Measurements from ENCODE around the gene RUFY1.

DNA sequence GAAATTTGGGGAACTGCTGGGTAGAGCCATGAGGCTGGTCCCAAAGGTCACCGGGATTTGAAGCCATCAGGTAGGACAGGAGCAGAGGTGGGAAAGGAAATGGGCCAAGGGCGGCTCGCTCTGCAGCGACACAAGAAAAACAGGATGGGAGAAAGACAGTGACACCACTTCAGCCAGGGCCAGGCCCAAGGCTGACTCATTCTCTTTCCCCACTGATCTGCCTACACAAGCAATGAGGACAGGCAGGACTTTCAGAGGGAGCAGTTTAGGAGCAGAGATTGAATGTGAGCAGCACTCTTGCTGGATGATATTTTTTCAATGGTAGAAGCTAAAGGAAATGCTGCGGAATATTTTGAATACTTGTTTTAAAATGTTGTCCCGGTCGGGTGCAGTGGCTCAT lies 3.5 kb downstream of the RUFY1 start:
- TF ChIP-seq POLR2A (conservative IDR thresholded peaks at IDR 0.05) = no peak
- no peak for TF ChIP-seq HINFP (tag; conservative IDR thresholded peaks at IDR 0.05; ENCODE audit: low read depth)
- no peak for TF ChIP-seq NR3C1 (CRISPR knock-in tag; IDR thresholded peaks at IDR 0.05)
- TF ChIP-seq, protein P1, sequence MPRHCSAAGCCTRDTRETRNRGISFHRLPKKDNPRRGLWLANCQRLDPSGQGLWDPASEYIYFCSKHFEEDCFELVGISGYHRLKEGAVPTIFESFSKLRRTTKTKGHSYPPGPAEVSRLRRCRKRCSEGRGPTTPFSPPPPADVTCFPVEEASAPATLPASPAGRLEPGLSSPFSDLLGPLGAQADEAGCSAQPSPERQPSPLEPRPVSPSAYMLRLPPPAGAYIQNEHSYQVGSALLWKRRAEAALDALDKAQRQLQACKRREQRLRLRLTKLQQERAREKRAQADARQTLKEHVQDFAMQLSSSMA (CRISPR knock-in tag; IDR thresholded peaks at IDR 0.05) = no peak
- TF ChIP-seq KDM2B (CRISPR knock-in tag; IDR thresholded peaks at IDR 0.05) = no peak
- TF ChIP-seq, protein P2, sequence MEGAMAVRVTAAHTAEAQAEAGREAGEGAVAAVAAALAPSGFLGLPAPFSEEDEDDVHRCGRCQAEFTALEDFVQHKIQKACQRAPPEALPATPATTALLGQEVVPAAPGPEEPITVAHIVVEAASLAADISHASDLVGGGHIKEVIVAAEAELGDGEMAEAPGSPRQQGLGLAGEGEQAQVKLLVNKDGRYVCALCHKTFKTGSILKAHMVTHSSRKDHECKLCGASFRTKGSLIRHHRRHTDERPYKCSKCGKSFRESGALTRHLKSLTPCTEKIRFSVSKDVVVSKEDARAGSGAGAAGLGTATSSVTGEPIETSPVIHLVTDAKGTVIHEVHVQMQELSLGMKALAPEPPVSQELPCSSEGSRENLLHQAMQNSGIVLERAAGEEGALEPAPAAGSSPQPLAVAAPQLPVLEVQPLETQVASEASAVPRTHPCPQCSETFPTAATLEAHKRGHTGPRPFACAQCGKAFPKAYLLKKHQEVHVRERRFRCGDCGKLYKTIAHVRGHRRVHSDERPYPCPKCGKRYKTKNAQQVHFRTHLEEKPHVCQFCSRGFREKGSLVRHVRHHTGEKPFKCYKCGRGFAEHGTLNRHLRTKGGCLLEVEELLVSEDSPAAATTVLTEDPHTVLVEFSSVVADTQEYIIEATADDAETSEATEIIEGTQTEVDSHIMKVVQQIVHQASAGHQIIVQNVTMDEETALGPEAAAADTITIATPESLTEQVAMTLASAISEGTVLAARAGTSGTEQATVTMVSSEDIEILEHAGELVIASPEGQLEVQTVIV (CRISPR knock-in tag; IDR thresholded peaks at IDR 0.05; ENCODE audit: borderline replicate concordance) = no peak
- no peak for TF ChIP-seq EHMT2 (IDR thresholded peaks at IDR 0.05)
- no peak for TF ChIP-seq ZNF311 (CRISPR knock-in tag; IDR thresholded peaks at IDR 0.05)
- TF ChIP-seq, protein P3, sequence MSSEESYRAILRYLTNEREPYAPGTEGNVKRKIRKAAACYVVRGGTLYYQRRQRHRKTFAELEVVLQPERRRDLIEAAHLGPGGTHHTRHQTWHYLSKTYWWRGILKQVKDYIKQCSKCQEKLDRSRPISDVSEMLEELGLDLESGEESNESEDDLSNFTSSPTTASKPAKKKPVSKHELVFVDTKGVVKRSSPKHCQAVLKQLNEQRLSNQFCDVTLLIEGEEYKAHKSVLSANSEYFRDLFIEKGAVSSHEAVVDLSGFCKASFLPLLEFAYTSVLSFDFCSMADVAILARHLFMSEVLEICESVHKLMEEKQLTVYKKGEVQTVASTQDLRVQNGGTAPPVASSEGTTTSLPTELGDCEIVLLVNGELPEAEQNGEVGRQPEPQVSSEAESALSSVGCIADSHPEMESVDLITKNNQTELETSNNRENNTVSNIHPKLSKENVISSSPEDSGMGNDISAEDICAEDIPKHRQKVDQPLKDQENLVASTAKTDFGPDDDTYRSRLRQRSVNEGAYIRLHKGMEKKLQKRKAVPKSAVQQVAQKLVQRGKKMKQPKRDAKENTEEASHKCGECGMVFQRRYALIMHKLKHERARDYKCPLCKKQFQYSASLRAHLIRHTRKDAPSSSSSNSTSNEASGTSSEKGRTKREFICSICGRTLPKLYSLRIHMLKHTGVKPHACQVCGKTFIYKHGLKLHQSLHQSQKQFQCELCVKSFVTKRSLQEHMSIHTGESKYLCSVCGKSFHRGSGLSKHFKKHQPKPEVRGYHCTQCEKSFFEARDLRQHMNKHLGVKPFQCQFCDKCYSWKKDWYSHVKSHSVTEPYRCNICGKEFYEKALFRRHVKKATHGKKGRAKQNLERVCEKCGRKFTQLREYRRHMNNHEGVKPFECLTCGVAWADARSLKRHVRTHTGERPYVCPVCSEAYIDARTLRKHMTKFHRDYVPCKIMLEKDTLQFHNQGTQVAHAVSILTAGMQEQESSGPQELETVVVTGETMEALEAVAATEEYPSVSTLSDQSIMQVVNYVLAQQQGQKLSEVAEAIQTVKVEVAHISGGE (CRISPR knock-in tag; IDR thresholded peaks at IDR 0.05) = no peak
